Breast epithelium (tissue), 3 donors: ENCODE measurements around the gene CR2.

Experiments used
- CTCF ChIP-seq, 3 donors: fragments of 450-650 bp; IDR thresholded peaks; one replicate each; pipeline ENCODE4 v1.5.1; 2016 to 2017; ENCODE audit warnings: antibody characterized with exemption in 3 of 3, mild to moderate bottlenecking in 3 of 3, moderate library complexity in 3 of 3
- POLR2AphosphoS5 ChIP-seq, 3 donors: sonication (generic); formaldehyde crosslinking; IDR thresholded peaks; one replicate each; pipeline ENCODE4 v1.6.1; 2017; ENCODE audit warnings: antibody characterized with exemption in 3 of 3

GRCh38 chr1:207459008-207459407 lies 4.9 kb downstream of the CR2 start:
- TF ChIP-seq CTCF (IDR thresholded peaks at IDR 0.05) (no peak), POLR2AphosphoS5 (IDR thresholded peaks at IDR 0.05) (no peak)
